ENCODE data around the gene RPS27. TPM values are rescaled to one million over a fixed set of nuclear protein-coding genes. Genes with fewer than 3 reads are reported as not detected.
"Not testable (repeated sequence)": the region's sequence is repeated elsewhere in the genome, so short reads cannot be mapped to it uniquely, and the experiment has no call there.

RPS27 gene
- total and polyA plus RNA-seq, 2 donors = 3,498 to 10,997 TPM

GRCh38 chr1:154014154-154014907, 23.8 kb downstream of the RPS27 start:
- Histone ChIP-seq H3K27ac (ENCODE audit: low read depth) (no peak overlapping the region), H3K36me3 (ENCODE audit: insufficient read depth) (no peaks in the 10 kb centered on the region), H3K4me1 (ENCODE audit: insufficient read depth) (no peaks in the 10 kb centered on the region), H3K4me3 (ENCODE audit: low read depth, low read length) (no peak overlapping the region)
- DNase-seq (ENCODE audit: extremely low spot score) = no peak
- 77% methylated on average over 3 of the region's 3 CpGs for WGBS

DNA sequence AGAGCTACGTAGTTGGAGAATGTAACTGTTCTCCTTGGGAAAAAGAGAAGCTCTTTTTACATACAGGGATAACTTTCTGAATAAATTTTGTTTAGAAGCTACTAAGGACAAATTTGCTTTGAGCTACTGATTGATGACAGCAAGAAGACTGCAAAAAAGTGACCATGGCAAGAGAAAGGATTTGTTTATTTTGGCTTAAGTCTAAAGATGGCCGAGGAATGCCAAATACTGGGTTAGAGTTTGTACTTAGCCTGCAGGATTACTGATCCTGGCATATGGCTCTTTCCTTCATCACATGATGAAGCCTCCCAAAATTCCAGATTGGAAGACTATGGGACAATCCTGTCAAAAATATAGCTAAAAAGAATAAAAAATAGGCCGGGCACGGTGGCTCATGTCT, 28.7 kb downstream of the RPS27 start:
- Histone ChIP-seq H3K36me3 (ENCODE audit: insufficient read depth) (no peaks in the 10 kb centered on the region), H3K27ac (ENCODE audit: low read depth) (no peak overlapping the region), H3K4me3 (ENCODE audit: low read depth, low read length) (no peak overlapping the region), H3K4me1 (ENCODE audit: insufficient read depth) (no peaks in the 10 kb centered on the region)
- 69% methylated on average over 4 of the region's 4 CpGs for WGBS
- DNase-seq (ENCODE audit: extremely low spot score) = no peak

GRCh38 chr1:154019940-154020339, 29.4 kb downstream of the RPS27 start:
- Histone ChIP-seq H3K4me3 (ENCODE audit: low read depth, low read length) (no peak overlapping the region), H3K27ac (ENCODE audit: low read depth) (no peak overlapping the region), H3K36me3 (ENCODE audit: insufficient read depth) (no peaks in the 10 kb centered on the region), H3K4me1 (ENCODE audit: insufficient read depth) (no peaks in the 10 kb centered on the region)
- no peak for DNase-seq (ENCODE audit: extremely low spot score)
- 82% methylated on average over 1 of the region's 1 CpG for WGBS

DNA sequence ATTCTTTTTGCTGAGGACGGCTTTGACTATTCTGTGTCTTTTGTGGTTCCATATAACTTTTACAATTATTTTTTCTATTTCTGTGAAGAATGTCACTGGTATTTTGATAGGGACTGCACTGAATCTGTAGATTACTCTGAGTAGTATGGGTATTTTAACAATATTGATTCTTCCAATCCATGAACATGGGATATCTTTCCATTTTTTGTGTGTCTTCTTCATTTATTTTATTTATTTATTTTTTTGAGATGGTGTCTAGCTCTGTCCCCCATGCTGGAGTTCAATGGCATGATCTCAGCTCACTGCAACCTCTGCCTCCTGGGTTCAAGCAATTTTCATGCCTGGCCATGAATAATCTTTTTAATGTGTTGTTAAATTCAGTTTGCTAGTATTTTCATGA, 43.1 kb downstream of the RPS27 start:
- H3K36me3 ChIP-seq (ENCODE audit: insufficient read depth); H3K27ac ChIP-seq (ENCODE audit: low read depth); H3K4me1 ChIP-seq (ENCODE audit: insufficient read depth); DNase-seq (ENCODE audit: extremely low spot score); H3K4me3 ChIP-seq (ENCODE audit: low read depth, low read length): not testable (repeated sequence)
- 95% methylated on average over 1 of the region's 1 CpG for WGBS

Small RNAs within 50 kb of the gene (small RNA-seq; reads per million reads assigned to genes)
- gene MIR6737 = not detected
- not detected for gene RNU6-179P

Other genes with a start within 250 kb of the RPS27 start
- 20.7 TPM for gene SLC27A3, start 215.4 kb upstream of the RPS27 start, total RNA-seq
- gene SLC27A3, start 215.4 kb upstream of the RPS27 start, polyA plus RNA-seq = 41.0 TPM
- gene GATAD2B, start 67.8 kb upstream of the RPS27 start, total RNA-seq = 11.5 TPM
- gene GATAD2B, start 67.8 kb upstream of the RPS27 start, polyA plus RNA-seq = 8.5 TPM
- gene DENND4B, start 44.0 kb upstream of the RPS27 start, total RNA-seq = 18.3 TPM
- gene DENND4B, start 44.0 kb upstream of the RPS27 start, polyA plus RNA-seq = 25.1 TPM
- gene CRTC2, start 32.1 kb upstream of the RPS27 start, total RNA-seq = 4.3 TPM
- gene CRTC2, start 32.1 kb upstream of the RPS27 start, polyA plus RNA-seq = 29.8 TPM
- 42.6 TPM for gene SLC39A1, start 27.2 kb upstream of the RPS27 start, total RNA-seq
- 121 TPM for gene SLC39A1, start 27.2 kb upstream of the RPS27 start, polyA plus RNA-seq
- gene CREB3L4, start 22.9 kb upstream of the RPS27 start, total RNA-seq = 8.7 TPM
- 12.2 TPM for gene CREB3L4, start 22.9 kb upstream of the RPS27 start, polyA plus RNA-seq
- 99.5 TPM for gene JTB, start 13.1 kb upstream of the RPS27 start, total RNA-seq
- 148 TPM for gene JTB, start 13.1 kb upstream of the RPS27 start, polyA plus RNA-seq
- 37.0 TPM for gene RAB13, start 4.4 kb upstream of the RPS27 start, total RNA-seq
- gene RAB13, start 4.4 kb upstream of the RPS27 start, polyA plus RNA-seq = 192 TPM
- 0.21 TPM for gene NUP210L, start 164.3 kb downstream of the RPS27 start, total RNA-seq
- 0.04 TPM for gene NUP210L, start 164.3 kb downstream of the RPS27 start, polyA plus RNA-seq
- 180 TPM for gene TPM3, start 201.3 kb downstream of the RPS27 start, total RNA-seq
- 145 TPM for gene TPM3, start 201.3 kb downstream of the RPS27 start, polyA plus RNA-seq
- not detected for gene CFAP141, start 215.6 kb downstream of the RPS27 start, total RNA-seq
- gene CFAP141, start 215.6 kb downstream of the RPS27 start, polyA plus RNA-seq = not detected
- 74.7 TPM for gene UBAP2L, start 230.2 kb downstream of the RPS27 start, total RNA-seq
- 91.2 TPM for gene UBAP2L, start 230.2 kb downstream of the RPS27 start, polyA plus RNA-seq